NCI-H460 (cell line): ENCODE results near the gene JPH2. TPM values are rescaled to one million over a fixed set of nuclear protein-coding genes. Genes with fewer than 3 reads are reported as not detected.

ENCODE experiments used
- DNase-seq: peaks from one replicate; pipeline ENCODE4 v3.0.0-alpha.2; 2016; ENCODE audit warnings: low read depth; ENCODE audit errors: extremely low read depth
- total RNA-seq: library from RNA; depleted of rRNA; stranded (reverse); fragments of >200 nt; shearing (Covaris generic); gene quantifications from 2 replicates; pipeline ENCODE4 v1.2.3, GENCODE V29; 2014; rRNA removed

The JPH2 gene
- total RNA-seq, 1 experiment from 2014 or later, result 1.4 TPM

GRCh38 chr20:44067650-44068081 is 119.3 kb downstream of the JPH2 start:
- DNase-seq, result no peak

DNA sequence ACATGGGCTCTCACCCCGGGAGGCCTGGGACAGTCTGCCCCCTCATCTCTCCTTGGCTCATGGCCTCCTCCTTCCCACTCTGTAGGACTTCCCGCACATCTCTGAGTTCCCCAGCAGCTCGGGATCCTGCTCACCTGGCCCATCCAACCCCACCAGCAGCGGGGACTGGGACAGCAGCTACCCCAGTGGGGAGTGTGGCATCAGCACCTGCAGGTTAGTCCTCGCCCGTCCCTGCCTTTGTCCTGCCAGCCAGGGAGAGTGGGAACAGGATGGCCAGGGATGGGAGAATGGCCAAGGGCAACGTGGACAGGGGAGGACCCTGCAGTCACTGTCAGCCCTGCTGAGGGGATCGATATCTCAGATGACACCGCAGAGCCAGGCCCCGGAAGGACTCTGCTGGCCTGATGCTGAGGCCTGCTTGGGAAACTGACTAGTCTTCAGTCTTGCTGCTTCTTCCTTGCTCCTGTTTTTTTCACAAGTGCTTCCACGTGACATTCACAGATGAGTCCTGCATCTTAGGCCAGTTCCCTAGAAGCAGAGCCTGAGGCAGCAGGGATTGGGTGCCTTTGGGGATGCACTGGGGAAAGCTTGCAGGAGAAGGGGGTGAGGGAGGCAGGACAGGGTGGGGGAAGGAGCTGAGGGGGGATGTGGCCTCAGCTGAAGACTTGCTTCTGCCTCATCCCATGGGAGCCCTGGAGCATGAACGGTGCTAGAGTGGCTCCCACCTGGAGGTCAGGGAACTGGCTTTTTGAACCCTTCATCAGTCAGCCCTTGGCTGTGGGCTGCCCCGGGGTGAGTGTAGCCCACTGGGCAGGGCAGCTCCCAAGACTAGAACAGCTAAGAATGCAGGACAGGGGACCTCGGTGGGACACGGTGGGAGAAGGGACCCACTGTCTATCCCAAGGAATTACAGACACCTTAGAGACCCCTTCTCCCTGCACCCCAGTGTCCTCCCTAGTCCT is 120.1 kb downstream of the JPH2 start:
- no peak for DNase-seq

GRCh38 chr20:44065401-44066340 is 121.3 kb downstream of the JPH2 start:
- DNase-seq, result no peak

- no peak for DNase-seq
These were observed 122.2 kb downstream of the JPH2 start for GRCh38 chr20:44064501-44065400.

Other genes starting within 250 kb of the JPH2 start
- gene OSER1, start 23.6 kb upstream of the JPH2 start, total RNA-seq, result 32.0 and 38.0 TPM in 2 replicates
- gene GDAP1L1, start 60.1 kb upstream of the JPH2 start, total RNA-seq, result not detected in 2 replicates
- gene FITM2, start 124.0 kb upstream of the JPH2 start, total RNA-seq, result 13.0 and 14.3 TPM in 2 replicates
- gene R3HDML, start 149.9 kb upstream of the JPH2 start, total RNA-seq, result not detected in 2 replicates
- gene HNF4A, start 168.5 kb upstream of the JPH2 start, total RNA-seq, result 0.12 TPM in 1 of 2 replicates, not detected in the other